Astrocyte (in vitro differentiated cells and primary cell): Measurements from ENCODE around the gene CDH23. TPM values are rescaled to one million over a fixed set of nuclear protein-coding genes. Genes with fewer than 3 reads are reported as not detected.

Source experiments
- DNase-seq: peaks from one replicate; pipeline ENCODE4 v3.0.0-alpha.2; 2010; ENCODE audit warnings: low read depth
- FAIRE-seq: peaks from 2 replicates; lab custom pipeline; 2011; peaks lifted over from hg19 to GRCh38; lab: Jason Lieb, UNC
- H2AFZ ChIP-seq: 2 replicates; pipeline ENCODE4 v1.6.0; 2012; ENCODE audit warnings: low read depth, low read length, inconsistent platforms
- H3K27ac ChIP-seq: 2 replicates; pipeline ENCODE4 v1.5.1; 2011; ENCODE audit warnings: low read depth, low read length, inconsistent platforms
- H3K27me3 ChIP-seq: 2 replicates; pipeline ENCODE4 v1.6.0; 2011; ENCODE audit warnings: low read length, inconsistent platforms; ENCODE audit not compliant: insufficient read depth
- H3K36me3 ChIP-seq: 2 replicates; pipeline ENCODE4 v1.5.1; 2011; ENCODE audit warnings: low read length, inconsistent platforms; ENCODE audit not compliant: insufficient read depth
- H3K4me1 ChIP-seq: 2 replicates; pipeline ENCODE4 v1.5.1; 2011; ENCODE audit warnings: low read length, inconsistent platforms; ENCODE audit not compliant: insufficient read depth
- H3K4me2 ChIP-seq: 2 replicates; pipeline ENCODE4 v1.6.0; 2012; ENCODE audit warnings: low read length, inconsistent platforms
- H3K4me3 ChIP-seq: 2 replicates; pipeline ENCODE4 v1.5.1; 2011; ENCODE audit warnings: low read depth, mild to moderate bottlenecking, low read length, inconsistent platforms; ENCODE audit not compliant: insufficient read depth
- H3K79me2 ChIP-seq: 2 replicates; pipeline ENCODE4 v1.6.0; 2012; ENCODE audit warnings: mild to moderate bottlenecking, low read length, inconsistent platforms; ENCODE audit not compliant: insufficient read depth
- H3K9ac ChIP-seq: 2 replicates; pipeline ENCODE4 v1.6.0; 2012; ENCODE audit warnings: mild to moderate bottlenecking, low read length, inconsistent platforms
- H3K9me3 ChIP-seq: 2 replicates; pipeline ENCODE4 v1.5.1; 2012; ENCODE audit warnings: low read depth, mild to moderate bottlenecking, low read length, inconsistent platforms; ENCODE audit not compliant: insufficient read depth
- H4K20me1 ChIP-seq: 2 replicates; pipeline ENCODE4 v1.6.0; 2012; ENCODE audit warnings: low read length, inconsistent platforms; ENCODE audit not compliant: insufficient read depth
- H3K27ac Mint-ChIP-seq: one replicate; pipeline ENCODE4 v1.8.0; 2021; ENCODE audit warnings: mild to moderate bottlenecking, mixed read lengths; ENCODE audit not compliant: unreplicated experiment
- H3K27me3 Mint-ChIP-seq: one replicate; pipeline ENCODE4 v1.8.0; 2021; ENCODE audit warnings: low read depth, mixed read lengths; ENCODE audit not compliant: unreplicated experiment
- H3K36me3 Mint-ChIP-seq: one replicate; pipeline ENCODE4 v1.8.0; 2021; ENCODE audit warnings: low read depth, mixed read lengths; ENCODE audit not compliant: unreplicated experiment
- H3K4me1 Mint-ChIP-seq: one replicate; pipeline ENCODE4 v1.8.0; 2021; ENCODE audit warnings: low read depth, mixed read lengths; ENCODE audit not compliant: unreplicated experiment
- H3K4me3 Mint-ChIP-seq: one replicate; pipeline ENCODE4 v1.8.0; 2021; ENCODE audit warnings: mild to moderate bottlenecking, moderate library complexity, mixed read lengths; ENCODE audit not compliant: unreplicated experiment
- H3K9me3 Mint-ChIP-seq: one replicate; pipeline ENCODE4 v1.8.0; 2021; ENCODE audit warnings: mild to moderate bottlenecking, mixed read lengths; ENCODE audit not compliant: unreplicated experiment
- EZH2 ChIP-seq: IDR thresholded peaks from 2 replicates; pipeline ENCODE4 v1.6.1; 2012; ENCODE audit warnings: mild to moderate bottlenecking, low read length, inconsistent platforms; ENCODE audit not compliant: insufficient read depth
- total RNA-seq: library from RNA; stranded (reverse); gene quantifications from 2 replicates; pipeline ENCODE4 v1.2.1, GENCODE V29; 2021
- TF ChIP-seq, protein P1 (sequence below): IDR thresholded peaks from 2 replicates; pipeline ENCODE4 v1.5.1; 2011; ENCODE audit warnings: low read depth, mild to moderate bottlenecking, inconsistent platforms, low read length, moderate library complexity; ENCODE audit not compliant: insufficient read depth

Gene CDH23
- total RNA-seq, 1 donor from 2014 or later = not detected

DNA sequence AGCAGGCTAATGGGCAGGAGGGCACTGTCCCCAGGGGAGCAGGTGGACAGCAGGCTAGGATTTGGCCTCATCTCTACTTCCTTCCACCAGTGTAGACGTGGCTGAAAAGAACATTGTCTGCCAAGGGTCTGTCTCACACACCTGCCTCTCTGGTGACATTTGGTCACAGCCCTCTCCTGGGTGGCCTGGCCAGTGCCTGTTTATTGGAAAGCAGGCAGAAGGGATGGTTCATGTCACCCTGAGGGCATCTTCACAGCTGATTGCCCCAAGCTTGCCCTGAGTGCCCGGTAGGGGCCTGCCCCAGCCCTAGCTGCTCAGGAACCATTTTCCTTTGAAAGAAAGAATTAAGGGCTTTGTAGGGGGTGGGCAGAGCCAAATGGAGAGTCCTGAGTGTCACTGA lies 184.2 kb downstream of the CDH23 start:
- no peak for TF ChIP-seq EZH2
- TF ChIP-seq, protein P1, sequence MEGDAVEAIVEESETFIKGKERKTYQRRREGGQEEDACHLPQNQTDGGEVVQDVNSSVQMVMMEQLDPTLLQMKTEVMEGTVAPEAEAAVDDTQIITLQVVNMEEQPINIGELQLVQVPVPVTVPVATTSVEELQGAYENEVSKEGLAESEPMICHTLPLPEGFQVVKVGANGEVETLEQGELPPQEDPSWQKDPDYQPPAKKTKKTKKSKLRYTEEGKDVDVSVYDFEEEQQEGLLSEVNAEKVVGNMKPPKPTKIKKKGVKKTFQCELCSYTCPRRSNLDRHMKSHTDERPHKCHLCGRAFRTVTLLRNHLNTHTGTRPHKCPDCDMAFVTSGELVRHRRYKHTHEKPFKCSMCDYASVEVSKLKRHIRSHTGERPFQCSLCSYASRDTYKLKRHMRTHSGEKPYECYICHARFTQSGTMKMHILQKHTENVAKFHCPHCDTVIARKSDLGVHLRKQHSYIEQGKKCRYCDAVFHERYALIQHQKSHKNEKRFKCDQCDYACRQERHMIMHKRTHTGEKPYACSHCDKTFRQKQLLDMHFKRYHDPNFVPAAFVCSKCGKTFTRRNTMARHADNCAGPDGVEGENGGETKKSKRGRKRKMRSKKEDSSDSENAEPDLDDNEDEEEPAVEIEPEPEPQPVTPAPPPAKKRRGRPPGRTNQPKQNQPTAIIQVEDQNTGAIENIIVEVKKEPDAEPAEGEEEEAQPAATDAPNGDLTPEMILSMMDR = no peak
- no peaks in the 10 kb centered on the region for H3K4me1 Mint-ChIP-seq

DNA sequence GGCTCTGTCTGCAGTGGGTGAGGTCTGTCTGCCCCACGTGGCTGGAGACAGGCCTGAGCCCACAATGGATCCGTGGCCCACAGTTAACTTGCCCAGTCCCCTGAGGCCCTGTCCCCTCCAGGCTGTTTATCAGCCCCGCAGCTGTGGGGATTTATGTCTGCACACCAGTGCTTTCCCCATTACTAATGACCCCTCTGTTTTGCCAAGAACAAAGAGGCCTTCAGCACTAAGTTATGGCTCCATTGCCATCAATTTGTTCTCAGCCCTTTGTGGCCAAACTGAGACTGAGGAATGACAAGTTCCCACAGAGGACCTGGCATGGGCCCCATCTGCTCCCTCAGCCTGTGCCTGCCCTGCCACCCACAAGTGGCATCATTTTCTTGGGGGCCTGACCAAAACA lies 184.7 kb downstream of the CDH23 start:
- Histone ChIP-seq H3K27me3 (peaks cover 4% of the 10 kb centered on the region), H3K27ac (no peak overlapping the region), H3K36me3 (no peaks in the 10 kb centered on the region), H2AFZ (no peak overlapping the region), H3K9ac (no peak overlapping the region), H3K4me2 (no peak overlapping the region), H3K79me2 (no peaks in the 10 kb centered on the region), H3K4me3 (no peak overlapping the region), H4K20me1 (no peaks in the 10 kb centered on the region), H3K4me1 (peaks cover 21% of the 10 kb centered on the region), H3K9me3 (no peaks in the 10 kb centered on the region)
- DNase-seq (no peak), FAIRE-seq (no peak)
- TF ChIP-seq, protein P1 = no peak
- TF ChIP-seq EZH2 = no peak
- no peaks in the 10 kb centered on the region for H3K4me1 Mint-ChIP-seq
- H3K4me3 Mint-ChIP-seq = no peak overlapping the region
- peaks cover 33% of the 10 kb centered on the region for H3K27me3 Mint-ChIP-seq
- H3K27ac Mint-ChIP-seq = no peak overlapping the region
- peaks cover 2% of the 10 kb centered on the region for H3K9me3 Mint-ChIP-seq
- no peaks in the 10 kb centered on the region for H3K36me3 Mint-ChIP-seq

More for the DNA sequence above, 184.2 kb downstream of the CDH23 start:
- Histone ChIP-seq H4K20me1 (no peaks in the 10 kb centered on the region), H3K79me2 (no peaks in the 10 kb centered on the region), H2AFZ (no peak overlapping the region), H3K27ac (no peak overlapping the region), H3K9ac (no peak overlapping the region), H3K4me3 (no peak overlapping the region), H3K9me3 (no peaks in the 10 kb centered on the region), H3K4me2 (no peak overlapping the region), H3K4me1 (peaks cover 20% of the 10 kb centered on the region), H3K36me3 (no peaks in the 10 kb centered on the region), H3K27me3 (peaks cover 4% of the 10 kb centered on the region)
- Mint-ChIP-seq H3K27ac (no peak overlapping the region), H3K36me3 (no peaks in the 10 kb centered on the region), H3K9me3 (peaks cover 2% of the 10 kb centered on the region), H3K27me3 (peaks cover 37% of the 10 kb centered on the region), H3K4me3 (no peak overlapping the region)
- DNase-seq (no peak), FAIRE-seq (no peak)

DNA sequence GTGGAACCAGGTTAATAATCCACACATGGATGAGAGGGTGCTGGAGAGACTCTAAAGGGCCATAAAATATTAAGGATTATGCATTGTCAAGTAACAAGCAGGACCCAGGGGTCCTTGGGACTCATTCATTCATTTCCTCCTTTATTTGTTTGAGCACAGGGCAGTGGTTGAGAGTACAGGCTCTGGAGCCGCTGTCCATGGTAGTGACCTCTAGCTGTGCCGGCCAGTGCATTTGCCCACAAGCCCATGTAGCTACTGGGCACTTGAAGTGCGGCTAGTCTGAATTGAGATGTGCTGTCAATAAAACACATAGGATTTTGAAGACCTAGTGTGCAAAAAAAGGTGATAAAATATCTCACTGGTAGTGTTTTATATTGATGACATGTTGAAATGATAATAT lies 185.3 kb downstream of the CDH23 start:
- no peaks in the 10 kb centered on the region for H3K9me3 ChIP-seq
- no peak overlapping the region for H3K4me3 ChIP-seq
- H3K36me3 Mint-ChIP-seq = no peaks in the 10 kb centered on the region
- peaks cover 4% of the 10 kb centered on the region for H3K27me3 ChIP-seq
- no peaks in the 10 kb centered on the region for H3K4me1 Mint-ChIP-seq
- no peaks in the 10 kb centered on the region for H3K79me2 ChIP-seq
- H3K4me3 Mint-ChIP-seq = no peak overlapping the region
- peaks cover 21% of the 10 kb centered on the region for H3K4me1 ChIP-seq
- no peak for DNase-seq
- no peaks in the 10 kb centered on the region for H4K20me1 ChIP-seq
- H3K4me2 ChIP-seq = no peak overlapping the region
- no peaks in the 10 kb centered on the region for H3K36me3 ChIP-seq
- no peak overlapping the region for H3K9ac ChIP-seq
- H3K27me3 Mint-ChIP-seq = peaks cover 27% of the 10 kb centered on the region
- H3K9me3 Mint-ChIP-seq = peaks cover 2% of the 10 kb centered on the region
- no peak overlapping the region for H3K27ac Mint-ChIP-seq
- TF ChIP-seq, protein P1 = no peak
- TF ChIP-seq EZH2 = no peak
- H3K27ac ChIP-seq = no peak overlapping the region
- FAIRE-seq = no peak
- H2AFZ ChIP-seq = no peak overlapping the region
